ENCODE results near the gene C5orf47. TPM values are rescaled to one million over a fixed set of nuclear protein-coding genes. Genes with fewer than 3 reads are reported as not detected.

C5orf47 gene
- total and polyA plus RNA-seq, 2 donors (not counting 1 experiment from before 2014, with no cell fraction given) = not detected

DNA sequence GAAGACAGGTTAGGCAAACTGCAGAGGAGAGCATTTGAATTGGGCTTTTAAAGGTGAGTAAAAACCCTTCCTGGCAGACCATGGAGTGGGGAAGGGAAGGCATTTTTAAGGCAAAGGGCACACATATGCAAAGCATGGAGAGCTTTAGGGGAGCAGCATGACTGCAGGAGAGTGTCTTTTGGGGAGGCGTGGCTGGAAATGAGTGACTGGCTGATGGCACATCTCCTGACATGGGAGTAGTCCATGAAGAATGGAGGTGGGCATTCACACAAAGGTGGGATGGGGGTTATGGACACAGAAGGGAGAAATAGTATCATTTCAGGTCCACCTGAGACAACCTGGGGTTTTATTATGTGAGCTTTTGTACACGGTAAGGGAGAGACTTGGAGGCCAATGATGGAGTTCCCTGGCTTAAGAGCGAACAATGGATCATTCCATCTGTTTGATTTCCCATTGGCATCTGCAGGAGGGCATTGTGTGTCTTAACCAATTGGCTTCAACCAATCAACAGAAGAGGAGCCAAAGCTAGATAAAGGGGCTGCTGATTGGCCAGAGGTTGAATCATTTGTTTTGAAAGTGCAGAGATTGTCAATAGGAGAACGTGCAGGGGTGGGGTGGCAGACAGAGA, 58.6 kb downstream of the C5orf47 start:
- Histone ChIP-seq H4K20me1 (ENCODE audit: control insufficient read depth, insufficient read depth, low read length, poor library complexity, severe bottlenecking) (no peaks in the 10 kb centered on the region), H3K27me3 (replicated peaks in 1 of 4; ENCODE audit: control extremely low read depth in 1 of 4, control insufficient read depth in 3 of 4, insufficient read depth in 4 of 4, low read length in 3 of 4) (peaks cover 0 to 8% (median 3%) of the 10 kb centered on the region in 4 experiments), H3K4me1 (ENCODE audit: control insufficient read depth in 2 of 2, insufficient read depth in 2 of 2, low read length in 2 of 2) (no peaks in the 10 kb centered on the region), H3K27ac (ENCODE audit: low read length in 2 of 2) (no peak overlapping the region), H3K79me2 (ENCODE audit: control insufficient read depth, insufficient read depth, low read length) (no peaks in the 10 kb centered on the region), H3K9me3 (ENCODE audit: control extremely low read depth in 1 of 3, control insufficient read depth in 2 of 3, insufficient read depth in 1 of 3, low read length in 2 of 3) (peaks cover 0 to 4% (median 0%) of the 10 kb centered on the region in 3 donors), H2AFZ (ENCODE audit: insufficient read depth, low read depth, low read length, poor library complexity, severe bottlenecking) (no peak overlapping the region), H3K4me3 (ENCODE audit: control extremely low read depth in 1 of 5, extremely low read depth in 1 of 5, insufficient read depth in 1 of 5, low read depth in 2 of 5, low read length in 4 of 5) (no peak overlapping the region), H3K36me3 (replicated peaks in 1 of 2; ENCODE audit: control extremely low read depth in 1 of 2, control insufficient read depth in 1 of 2, extremely low read depth in 1 of 2, insufficient read depth in 2 of 2, low read length in 1 of 2) (no peaks in the 10 kb centered on the region), H3K9ac (ENCODE audit: low read length) (no peak overlapping the region), H3K4me2 (replicated peaks; ENCODE audit: low read depth, low read length, poor library complexity, severe bottlenecking) (no peak overlapping the region)
- Mint-ChIP-seq H3K4me3 (no peak overlapping the region), H3K9me3 (ENCODE audit: insufficient read depth) (no peaks in the 10 kb centered on the region), H3K27me3 (peaks cover 54% of the 10 kb centered on the region), H3K4me1 (no peaks in the 10 kb centered on the region), H3K27ac (no peak overlapping the region)
- ATAC-seq (ENCODE audit: low read depth) = no peak
- DNase-seq = no peak
- ChIA-PET CTCF (no interaction called here), POLR2A (no interaction called here)
- intact Hi-C loops (cut with micrococcal nuclease) = no loop called here
- WGBS (ENCODE audit: insufficient coverage) = 77% methylated on average over 4 of the region's 4 CpGs
- TF ChIP-seq, protein P1, sequence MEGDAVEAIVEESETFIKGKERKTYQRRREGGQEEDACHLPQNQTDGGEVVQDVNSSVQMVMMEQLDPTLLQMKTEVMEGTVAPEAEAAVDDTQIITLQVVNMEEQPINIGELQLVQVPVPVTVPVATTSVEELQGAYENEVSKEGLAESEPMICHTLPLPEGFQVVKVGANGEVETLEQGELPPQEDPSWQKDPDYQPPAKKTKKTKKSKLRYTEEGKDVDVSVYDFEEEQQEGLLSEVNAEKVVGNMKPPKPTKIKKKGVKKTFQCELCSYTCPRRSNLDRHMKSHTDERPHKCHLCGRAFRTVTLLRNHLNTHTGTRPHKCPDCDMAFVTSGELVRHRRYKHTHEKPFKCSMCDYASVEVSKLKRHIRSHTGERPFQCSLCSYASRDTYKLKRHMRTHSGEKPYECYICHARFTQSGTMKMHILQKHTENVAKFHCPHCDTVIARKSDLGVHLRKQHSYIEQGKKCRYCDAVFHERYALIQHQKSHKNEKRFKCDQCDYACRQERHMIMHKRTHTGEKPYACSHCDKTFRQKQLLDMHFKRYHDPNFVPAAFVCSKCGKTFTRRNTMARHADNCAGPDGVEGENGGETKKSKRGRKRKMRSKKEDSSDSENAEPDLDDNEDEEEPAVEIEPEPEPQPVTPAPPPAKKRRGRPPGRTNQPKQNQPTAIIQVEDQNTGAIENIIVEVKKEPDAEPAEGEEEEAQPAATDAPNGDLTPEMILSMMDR (IDR thresholded peaks at IDR 0.05) = no peak
- TF ChIP-seq EZH2 (IDR thresholded peaks at IDR 0.05; ENCODE audit: borderline replicate concordance, insufficient read depth, low read depth, low read length, poor library complexity, severe bottlenecking) = no peak

GRCh38 chr5:174052636-174053035, 63.7 kb downstream of the C5orf47 start:
- ATAC-seq (ENCODE audit: low read depth) (no peak), DNase-seq (no peak)
- no peaks in the 10 kb centered on the region for H3K9me3 Mint-ChIP-seq (ENCODE audit: insufficient read depth)
- Histone ChIP-seq H3K9ac (ENCODE audit: low read length) (no peak overlapping the region), H3K36me3 (replicated peaks in 1 of 2; ENCODE audit: control extremely low read depth in 1 of 2, control insufficient read depth in 1 of 2, extremely low read depth in 1 of 2, insufficient read depth in 2 of 2, low read length in 1 of 2) (no peaks in the 10 kb centered on the region), H3K79me2 (ENCODE audit: control insufficient read depth, insufficient read depth, low read length) (no peaks in the 10 kb centered on the region), H3K9me3 (ENCODE audit: control extremely low read depth in 1 of 3, control insufficient read depth in 2 of 3, insufficient read depth in 1 of 3, low read length in 2 of 3) (no peaks in the 10 kb centered on the region), H3K27ac (ENCODE audit: low read length in 2 of 2) (no peak overlapping the region), H3K4me3 (ENCODE audit: control extremely low read depth in 1 of 5, extremely low read depth in 1 of 5, insufficient read depth in 1 of 5, low read depth in 2 of 5, low read length in 4 of 5) (no peak overlapping the region), H3K4me1 (ENCODE audit: control insufficient read depth in 2 of 2, insufficient read depth in 2 of 2, low read length in 2 of 2) (no peaks in the 10 kb centered on the region), H3K27me3 (replicated peaks in 1 of 4; ENCODE audit: control extremely low read depth in 1 of 4, control insufficient read depth in 3 of 4, insufficient read depth in 4 of 4, low read length in 3 of 4) (peaks cover 0 to 8% (median 2%) of the 10 kb centered on the region in 4 experiments), H4K20me1 (ENCODE audit: control insufficient read depth, insufficient read depth, low read length, poor library complexity, severe bottlenecking) (no peaks in the 10 kb centered on the region), H2AFZ (ENCODE audit: insufficient read depth, low read depth, low read length, poor library complexity, severe bottlenecking) (no peak overlapping the region), H3K4me2 (replicated peaks; ENCODE audit: low read depth, low read length, poor library complexity, severe bottlenecking) (no peak overlapping the region)
- no peak overlapping the region for H3K4me3 Mint-ChIP-seq
- H3K4me1 Mint-ChIP-seq = no peaks in the 10 kb centered on the region
- TF ChIP-seq, protein P1 (IDR thresholded peaks at IDR 0.05) = no peak
- TF ChIP-seq EZH2 (IDR thresholded peaks at IDR 0.05; ENCODE audit: borderline replicate concordance, insufficient read depth, low read depth, low read length, poor library complexity, severe bottlenecking) = no peak
- H3K27me3 Mint-ChIP-seq = peaks cover 21% of the 10 kb centered on the region
- H3K27ac Mint-ChIP-seq = no peak overlapping the region
- 83% methylated on average over 4 of the region's 5 CpGs for WGBS (ENCODE audit: insufficient coverage)
- intact Hi-C loops (cut with micrococcal nuclease) = no loop called here
- POLR2A ChIA-PET = no interaction called here
- CTCF ChIA-PET = no interaction called here
